SK-N-SH treated with all-trans-retinoic acid at 6 μM for 48 hours (cell line): ENCODE measurements around the gene P2RY14.

Experiments
- ATAC-seq: fragments of 200-7000 bp; cut with Tn5 transposase; 3 replicates; pipeline ENCODE4 v1.9.1; 2020; ENCODE audit warnings: mild to moderate bottlenecking, moderate library complexity
- ARNTL ChIP-seq: fragments of 450-650 bp; formaldehyde crosslinking; IDR thresholded peaks from 2 replicates; pipeline ENCODE4 v1.5.0; 2020; ENCODE audit warnings: low read depth, mild to moderate bottlenecking, moderate library complexity, borderline replicate concordance
- BACH2 ChIP-seq: fragments of 250-450 bp; sonication (Bioruptor Pico); IDR thresholded peaks from 2 replicates; pipeline ENCODE4 v1.9.0; 2021; ENCODE audit warnings: mild to moderate bottlenecking, borderline replicate concordance
- CREB5 ChIP-seq: fragments of 250-450 bp; sonication (Bioruptor Pico); IDR thresholded peaks from 2 replicates; pipeline ENCODE4 v1.5.1; 2020; ENCODE audit warnings: low read depth, mild to moderate bottlenecking, moderate library complexity
- CSDC2 ChIP-seq: fragments of 250-450 bp; sonication (Bioruptor Pico); IDR thresholded peaks from 2 replicates; pipeline ENCODE4 v1.5.0; 2020; ENCODE audit warnings: mild to moderate bottlenecking, moderate library complexity
- GLIS3 ChIP-seq: fragments of 250-450 bp; sonication (Bioruptor Pico); IDR thresholded peaks from 2 replicates; pipeline ENCODE4 v1.5.0; 2020; ENCODE audit warnings: mild to moderate bottlenecking, moderate library complexity
- ISL1 ChIP-seq: fragments of 250-450 bp; sonication (Bioruptor Pico); IDR thresholded peaks from 2 replicates; pipeline ENCODE4 v2.1.2; 2022; ENCODE audit warnings: mild to moderate bottlenecking, moderate library complexity
- OSR1 ChIP-seq: fragments of 250-450 bp; sonication (Bioruptor Pico); IDR thresholded peaks from 2 replicates; pipeline ENCODE4 v1.8.0; 2022; ENCODE audit warnings: moderate library complexity, mild to moderate bottlenecking, inconsistent platforms
- PATZ1 ChIP-seq: fragments of 250-450 bp; sonication (Bioruptor Pico); IDR thresholded peaks from 2 replicates; pipeline ENCODE4 v1.8.0; 2020; ENCODE audit warnings: mild to moderate bottlenecking, moderate library complexity, borderline replicate concordance
- POU6F1 ChIP-seq: fragments of 250-450 bp; sonication (Bioruptor Pico); IDR thresholded peaks from 2 replicates; pipeline ENCODE4 v1.8.0; 2021; ENCODE audit warnings: low read depth, mild to moderate bottlenecking, moderate library complexity, borderline replicate concordance
- PPARA ChIP-seq: fragments of 250-450 bp; sonication (Bioruptor Pico); IDR thresholded peaks from 2 replicates; pipeline ENCODE4 v1.5.0; 2020; ENCODE audit warnings: mild to moderate bottlenecking, borderline replicate concordance
- RARB ChIP-seq: fragments of 250-450 bp; sonication (Bioruptor Pico); IDR thresholded peaks from 2 replicates; pipeline ENCODE4 v1.8.0; 2021; ENCODE audit warnings: mild to moderate bottlenecking, moderate library complexity
- SNAI2 ChIP-seq: fragments of 250-450 bp; sonication (Bioruptor Pico); IDR thresholded peaks from 2 replicates; pipeline ENCODE4 v1.5.0; 2020; ENCODE audit warnings: mild to moderate bottlenecking, moderate library complexity
- TCF4 ChIP-seq: fragments of 250-450 bp; sonication (Bioruptor Pico); IDR thresholded peaks from 2 replicates; pipeline ENCODE4 v1.8.0; 2021; ENCODE audit warnings: mild to moderate bottlenecking, moderate library complexity, borderline replicate concordance
- TOX ChIP-seq: fragments of 250-450 bp; sonication (Bioruptor Pico); IDR thresholded peaks from 2 replicates; pipeline ENCODE4 v1.8.0; 2021; ENCODE audit warnings: mild to moderate bottlenecking, moderate library complexity, borderline replicate concordance
- ZFP3 ChIP-seq: fragments of 250-450 bp; sonication (Bioruptor Pico); IDR thresholded peaks from 2 replicates; pipeline ENCODE4 v1.5.0; 2020; ENCODE audit warnings: mild to moderate bottlenecking, moderate library complexity
- ZFP30 ChIP-seq: fragments of 450-650 bp; formaldehyde crosslinking; IDR thresholded peaks from 2 replicates; pipeline ENCODE4 v1.5.0; 2022; ENCODE audit warnings: mild to moderate bottlenecking, moderate library complexity
- ZNF565 ChIP-seq: fragments of 450-650 bp; formaldehyde crosslinking; conservative IDR thresholded peaks from 2 replicates; pipeline ENCODE4 v1.5.0; 2020; ENCODE audit warnings: low read depth, mild to moderate bottlenecking, moderate library complexity
- ZNF70 ChIP-seq: fragments of 450-650 bp; formaldehyde crosslinking; IDR thresholded peaks from 2 replicates; pipeline ENCODE4 v1.5.0; 2020; ENCODE audit warnings: mild to moderate bottlenecking, moderate library complexity
- ZNF8 ChIP-seq: fragments of 450-650 bp; formaldehyde crosslinking; IDR thresholded peaks from 2 replicates; pipeline ENCODE4 v1.5.0; 2020; ENCODE audit warnings: mild to moderate bottlenecking, moderate library complexity
- TF ChIP-seq, protein P1 (sequence below): fragments of 250-450 bp; sonication (Bioruptor Pico); IDR thresholded peaks from 2 replicates; pipeline ENCODE4 v1.5.1; 2021; ENCODE audit warnings: mild to moderate bottlenecking, moderate library complexity

P2RY14 gene

GRCh38 chr3:151196434-151196833 is 81.9 kb downstream of the P2RY14 start:
- TF ChIP-seq ZNF565 (CRISPR knock-in tag) (no peak), POU6F1 (CRISPR knock-in tag) (no peak), GLIS3 (CRISPR knock-in tag) (no peak), ZNF70 (CRISPR knock-in tag) (no peak), ZNF8 (CRISPR knock-in tag) (no peak), CSDC2 (CRISPR knock-in tag) (no peak), ARNTL (CRISPR knock-in tag) (no peak), PATZ1 (CRISPR knock-in tag) (no peak), ZFP3 (CRISPR knock-in tag) (no peak)
- ATAC-seq: no peak

DNA sequence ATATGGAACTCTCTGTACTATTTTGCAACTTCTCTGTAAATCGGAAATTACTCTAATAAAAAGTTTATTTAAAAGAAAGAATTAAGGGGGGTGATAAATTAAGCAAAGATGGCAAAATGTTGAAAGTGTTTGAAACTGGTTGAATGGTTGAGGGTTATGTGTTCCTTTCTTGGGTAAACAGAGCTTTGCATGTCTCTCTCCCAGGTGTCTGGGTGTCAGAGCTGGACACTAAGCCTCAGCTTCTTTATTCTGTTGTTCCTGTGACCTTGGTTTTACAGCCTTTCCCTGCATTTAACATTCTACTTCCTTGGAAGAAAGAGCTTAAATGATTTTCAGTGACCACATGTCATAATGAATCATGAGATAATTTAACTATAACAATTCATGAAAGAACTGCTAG is 82.5 kb downstream of the P2RY14 start:
- no peak for ATAC-seq
- TF ChIP-seq CSDC2 (CRISPR knock-in tag): no peak
- no peak for TF ChIP-seq TCF4 (CRISPR knock-in tag)
- no peak for TF ChIP-seq BACH2 (CRISPR knock-in tag)
- no peak for TF ChIP-seq ARNTL (CRISPR knock-in tag)
- TF ChIP-seq POU6F1 (CRISPR knock-in tag): no peak
- TF ChIP-seq ZNF70 (CRISPR knock-in tag): no peak
- TF ChIP-seq TOX (CRISPR knock-in tag): no peak
- no peak for TF ChIP-seq RARB

- TF ChIP-seq ZNF70 (CRISPR knock-in tag) (no peak), ISL1 (CRISPR knock-in tag) (no peak), ARNTL (CRISPR knock-in tag) (no peak), PPARA (CRISPR knock-in tag) (no peak), TOX (CRISPR knock-in tag) (no peak), CREB5 (CRISPR knock-in tag) (no peak), ZNF8 (CRISPR knock-in tag) (no peak), PATZ1 (CRISPR knock-in tag) (no peak), CSDC2 (CRISPR knock-in tag) (no peak), BACH2 (CRISPR knock-in tag) (no peak), SNAI2 (no peak), POU6F1 (CRISPR knock-in tag) (no peak), ZFP3 (CRISPR knock-in tag) (no peak), ZFP30 (CRISPR knock-in tag) (no peak), OSR1 (no peak)
- TF ChIP-seq, protein P1, sequence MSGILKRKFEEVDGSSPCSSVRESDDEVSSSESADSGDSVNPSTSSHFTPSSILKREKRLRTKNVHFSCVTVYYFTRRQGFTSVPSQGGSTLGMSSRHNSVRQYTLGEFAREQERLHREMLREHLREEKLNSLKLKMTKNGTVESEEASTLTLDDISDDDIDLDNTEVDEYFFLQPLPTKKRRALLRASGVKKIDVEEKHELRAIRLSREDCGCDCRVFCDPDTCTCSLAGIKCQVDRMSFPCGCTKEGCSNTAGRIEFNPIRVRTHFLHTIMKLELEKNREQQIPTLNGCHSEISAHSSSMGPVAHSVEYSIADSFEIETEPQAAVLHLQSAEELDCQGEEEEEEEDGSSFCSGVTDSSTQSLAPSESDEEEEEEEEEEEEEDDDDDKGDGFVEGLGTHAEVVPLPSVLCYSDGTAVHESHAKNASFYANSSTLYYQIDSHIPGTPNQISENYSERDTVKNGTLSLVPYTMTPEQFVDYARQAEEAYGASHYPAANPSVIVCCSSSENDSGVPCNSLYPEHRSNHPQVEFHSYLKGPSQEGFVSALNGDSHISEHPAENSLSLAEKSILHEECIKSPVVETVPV (CRISPR knock-in tag): no peak
- no peak for ATAC-seq
Observed at GRCh38 chr3:151192545-151192944, 85.8 kb downstream of the P2RY14 start.
